Lower leg skin (tissue), 4 donors: ENCODE data around the gene SLC39A6. TPM values are rescaled to one million over a fixed set of nuclear protein-coding genes. Genes with fewer than 3 reads are reported as not detected.

Source experiments
- DNase-seq, 2 donors: peaks; one replicate each; pipeline ENCODE4 v3.0.0-alpha.2; 2019; ENCODE audit warnings: low spot score in 2 of 2
- H3K4me3 ChIP-seq: fragments of 200-600 bp; sonication (generic); 2 replicates; pipeline ENCODE4 v1.5.1; 2017; ENCODE audit warnings: mild to moderate bottlenecking, low read depth; ENCODE audit not compliant: poor library complexity, severe bottlenecking
- CTCF ChIP-seq, 3 donors: fragments of 450-650 bp; IDR thresholded peaks; one replicate each; pipeline ENCODE4 v1.5.1; 2016; ENCODE audit warnings: antibody characterized with exemption in 3 of 3, mild to moderate bottlenecking in 3 of 3, moderate library complexity in 2 of 3
- POLR2A ChIP-seq, 2 donors: fragments of 450-650 bp; IDR thresholded peaks; one replicate each; pipeline ENCODE4 v1.6.1; 2016 to 2017; ENCODE audit warnings: antibody characterized with exemption in 2 of 2, mild to moderate bottlenecking in 1 of 2, moderate library complexity in 1 of 2
- WGBS, 2 donors: methylation state at CpG; one replicate each; pipeline ENCODE4 v1.1.5; 2018; 5-methylcytosine and 5-hydroxymethylcytosine counted together
- intact Hi-C: fragments of 100-400 bp; cut with DNase I; formaldehyde crosslinking; loops from one replicate; pipeline ENCODE4 v1.15.0; 2023; ENCODE audit warnings: low total_unique reads
- total RNA-seq, 4 donors: library from RNA; depleted of rRNA; stranded (reverse); fragments of >200 nt; gene quantifications; one replicate each; pipeline ENCODE4 v1.1.0, GENCODE V29; 2016

The SLC39A6 gene
- total RNA-seq, 4 donors from 2014 or later = 64.3 to 137 (median 83.2) TPM

DNA sequence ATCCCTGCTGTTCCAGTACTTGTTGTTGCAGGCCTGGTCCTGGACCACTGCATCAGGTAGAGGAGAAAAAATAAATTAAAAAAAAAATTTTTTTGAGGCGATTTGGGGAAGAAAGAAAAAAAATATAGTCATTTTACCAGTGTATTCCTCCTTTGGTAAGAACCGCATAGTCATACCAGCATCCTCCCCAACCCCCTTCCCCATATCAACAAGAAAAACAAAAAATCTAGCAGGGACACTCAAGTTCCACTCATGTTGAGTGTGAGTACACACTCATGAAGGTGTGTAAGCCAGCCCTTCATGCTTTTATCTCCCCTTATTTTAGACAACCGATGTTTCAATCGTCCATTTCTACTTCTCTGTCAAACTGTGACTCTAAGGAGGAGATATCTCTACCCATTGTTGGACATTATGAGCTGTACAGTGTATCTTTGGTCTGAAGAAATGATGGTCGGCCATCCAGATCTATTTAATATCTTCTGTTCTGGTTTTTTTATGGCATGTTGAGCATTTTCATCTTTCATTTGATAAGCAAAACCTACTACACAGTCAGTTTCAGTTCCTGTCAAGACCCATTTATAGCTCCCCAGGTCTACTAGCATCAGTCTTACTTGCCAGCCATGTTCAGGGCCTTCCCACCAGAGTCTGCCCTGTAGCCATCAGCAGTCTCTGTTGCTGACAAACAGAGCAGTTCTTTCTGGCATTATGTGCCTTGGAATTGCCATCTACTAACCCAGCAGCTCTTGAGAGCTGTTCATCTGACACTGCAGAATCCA is 20.6 kb upstream of the SLC39A6 start:
- no peak overlapping the region for H3K4me3 ChIP-seq
- intact Hi-C loops = no loop called here
- no peak for TF ChIP-seq CTCF (IDR thresholded peaks at IDR 0.05)
- no peak for TF ChIP-seq POLR2A (IDR thresholded peaks at IDR 0.05)
- WGBS, 2 donors = 89 to 95% methylated on average over 5 of the region's 5 CpGs
- no peak for DNase-seq

- WGBS, 2 donors = 90 to 91% methylated on average over 2 of the region's 2 CpGs
- H3K4me3 ChIP-seq = no peak overlapping the region
- intact Hi-C loops = no loop called here
- DNase-seq = no peak
- no peak for TF ChIP-seq CTCF (IDR thresholded peaks at IDR 0.05)
- no peak for TF ChIP-seq POLR2A (IDR thresholded peaks at IDR 0.05)
These were observed 14.3 kb upstream of the SLC39A6 start for GRCh38 chr18:36143391-36143790.

- intact Hi-C loops = no loop called here
- no peak overlapping the region for H3K4me3 ChIP-seq
- 91 to 96% methylated on average over 3 of the region's 3 CpGs for WGBS, 2 donors
- DNase-seq = no peak
- TF ChIP-seq CTCF (IDR thresholded peaks at IDR 0.05) (no peak), POLR2A (IDR thresholded peaks at IDR 0.05) (no peak)
These were observed 13.6 kb upstream of the SLC39A6 start for GRCh38 chr18:36142751-36143150.

DNA sequence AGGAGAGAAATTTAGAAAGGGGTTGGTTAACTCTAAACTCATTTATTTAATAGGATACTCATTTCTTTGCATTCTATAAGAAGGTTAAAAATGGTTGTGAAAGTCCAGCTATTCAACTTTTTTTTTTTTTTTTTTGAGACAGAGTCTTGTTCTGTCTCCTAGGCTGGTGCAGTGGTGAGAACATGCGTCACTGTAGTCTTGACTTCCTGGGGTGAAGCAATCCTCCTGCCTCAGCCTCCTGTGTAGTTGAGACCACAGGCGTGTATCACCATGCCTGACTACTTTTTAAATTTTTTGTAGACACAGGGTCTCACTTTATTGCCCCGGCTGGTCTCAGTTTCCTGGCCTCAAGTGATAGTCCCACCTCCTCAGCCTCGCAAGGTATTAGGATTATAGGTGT is 12.4 kb upstream of the SLC39A6 start:
- H3K4me3 ChIP-seq = no peak overlapping the region
- intact Hi-C loops = no loop called here
- TF ChIP-seq POLR2A (IDR thresholded peaks at IDR 0.05) (no peak), CTCF (IDR thresholded peaks at IDR 0.05) (no peak)
- WGBS, 2 donors = 95% methylated on average over 4 of the region's 4 CpGs
- DNase-seq = no peak

GRCh38 chr18:36139245-36139644 is 10.1 kb upstream of the SLC39A6 start:
- intact Hi-C loops = no loop called here
- TF ChIP-seq CTCF (IDR thresholded peaks at IDR 0.05) (no peak), POLR2A (IDR thresholded peaks at IDR 0.05) (no peak)
- WGBS, 2 donors = 87 to 90% methylated on average over 5 of the region's 5 CpGs

DNA sequence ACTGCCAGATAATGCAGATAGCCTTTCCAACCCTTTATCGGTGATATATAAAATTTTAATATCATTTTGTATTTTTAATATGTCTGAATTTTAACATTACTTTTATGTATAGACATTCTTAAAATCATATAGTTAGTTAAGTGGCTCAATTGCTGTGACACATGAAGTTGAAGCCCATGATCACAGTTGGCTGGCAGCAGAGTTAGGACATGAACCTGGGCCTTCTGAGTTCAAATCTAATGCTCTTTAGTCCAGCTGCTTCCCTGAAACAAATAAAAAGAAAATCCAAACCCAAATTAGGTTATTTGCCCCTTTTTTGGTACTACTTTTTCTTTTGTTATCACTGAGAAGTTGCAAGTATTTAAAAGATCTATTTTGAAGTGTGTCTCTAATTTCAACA is 6.1 kb upstream of the SLC39A6 start:
- 84 to 90% methylated on average over 1 of the region's 1 CpG for WGBS, 2 donors
- DNase-seq = no peak
- no peak overlapping the region for H3K4me3 ChIP-seq
- TF ChIP-seq CTCF (IDR thresholded peaks at IDR 0.05) = no peak
- no peak for TF ChIP-seq POLR2A (IDR thresholded peaks at IDR 0.05)
- intact Hi-C loops = no loop called here

More at GRCh38 chr18:36139245-36139644, 10.1 kb upstream of the SLC39A6 start:
- no peak for DNase-seq
- H3K4me3 ChIP-seq = no peak overlapping the region
